GM12865 (cell line): ENCODE data around the gene PGD.
"Not testable (repeated sequence)": the region's sequence is repeated elsewhere in the genome, so short reads cannot be mapped to it uniquely, and the experiment has no call there.

ENCODE experiments used
- DNase-seq: peaks from one replicate; pipeline ENCODE4 v3.0.0; 2010; ENCODE audit warnings: low read depth
- H3K4me3 ChIP-seq: 2 replicates; pipeline ENCODE4 v1.5.1; 2011; ENCODE audit warnings: mild to moderate bottlenecking, low read depth, low read length, control low read depth
- TF ChIP-seq, protein P1 (sequence below): IDR thresholded peaks from 2 replicates; pipeline ENCODE4 v1.5.1; 2011; ENCODE audit warnings: low read length, control low read depth, low read depth, inconsistent platforms; ENCODE audit not compliant: insufficient read depth; ENCODE audit errors: missing control alignments

PGD gene

DNA sequence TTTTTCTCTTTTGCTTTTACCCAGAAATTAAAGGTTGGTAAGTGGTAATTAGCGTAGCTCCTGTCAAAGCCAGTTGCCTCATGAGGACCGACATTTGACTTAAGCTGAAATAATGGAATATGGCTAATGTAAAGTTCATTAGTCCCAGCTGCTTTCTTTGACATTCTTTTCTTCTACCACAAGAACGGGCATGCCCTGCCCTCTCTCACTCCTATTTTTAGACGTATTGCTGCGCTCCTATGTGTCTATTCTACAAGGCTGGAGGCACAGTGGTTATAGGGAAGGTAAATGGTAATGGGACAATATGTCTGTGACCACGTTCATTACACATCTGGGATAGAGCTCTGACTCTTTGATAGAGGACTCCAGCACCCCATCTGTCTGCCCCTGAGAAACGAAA is 57.8 kb downstream of the PGD start:
- no peak overlapping the region for H3K4me3 ChIP-seq
- DNase-seq: no peak
- TF ChIP-seq, protein P1, sequence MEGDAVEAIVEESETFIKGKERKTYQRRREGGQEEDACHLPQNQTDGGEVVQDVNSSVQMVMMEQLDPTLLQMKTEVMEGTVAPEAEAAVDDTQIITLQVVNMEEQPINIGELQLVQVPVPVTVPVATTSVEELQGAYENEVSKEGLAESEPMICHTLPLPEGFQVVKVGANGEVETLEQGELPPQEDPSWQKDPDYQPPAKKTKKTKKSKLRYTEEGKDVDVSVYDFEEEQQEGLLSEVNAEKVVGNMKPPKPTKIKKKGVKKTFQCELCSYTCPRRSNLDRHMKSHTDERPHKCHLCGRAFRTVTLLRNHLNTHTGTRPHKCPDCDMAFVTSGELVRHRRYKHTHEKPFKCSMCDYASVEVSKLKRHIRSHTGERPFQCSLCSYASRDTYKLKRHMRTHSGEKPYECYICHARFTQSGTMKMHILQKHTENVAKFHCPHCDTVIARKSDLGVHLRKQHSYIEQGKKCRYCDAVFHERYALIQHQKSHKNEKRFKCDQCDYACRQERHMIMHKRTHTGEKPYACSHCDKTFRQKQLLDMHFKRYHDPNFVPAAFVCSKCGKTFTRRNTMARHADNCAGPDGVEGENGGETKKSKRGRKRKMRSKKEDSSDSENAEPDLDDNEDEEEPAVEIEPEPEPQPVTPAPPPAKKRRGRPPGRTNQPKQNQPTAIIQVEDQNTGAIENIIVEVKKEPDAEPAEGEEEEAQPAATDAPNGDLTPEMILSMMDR: no peak

DNA sequence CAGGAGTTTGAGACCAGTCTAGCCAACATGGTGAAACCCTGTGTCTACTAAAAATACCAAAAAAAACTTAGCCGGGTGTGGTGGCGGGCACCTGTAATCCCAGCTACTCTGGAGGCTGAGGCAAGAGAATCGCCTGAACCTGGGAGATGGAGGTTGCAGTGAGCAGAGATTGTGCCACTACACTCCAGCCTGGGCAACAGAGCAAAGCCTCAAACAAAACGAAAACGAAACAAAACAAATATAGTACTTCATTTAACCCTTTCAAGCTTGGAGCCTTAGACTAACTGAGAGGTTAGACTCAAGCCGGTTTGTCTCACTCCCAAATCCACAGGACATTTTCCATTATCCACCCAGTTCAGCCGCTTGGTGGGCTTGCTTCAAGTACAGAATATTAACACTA is 58.6 kb downstream of the PGD start:
- not testable (repeated sequence) for H3K4me3 ChIP-seq, DNase-seq

DNA sequence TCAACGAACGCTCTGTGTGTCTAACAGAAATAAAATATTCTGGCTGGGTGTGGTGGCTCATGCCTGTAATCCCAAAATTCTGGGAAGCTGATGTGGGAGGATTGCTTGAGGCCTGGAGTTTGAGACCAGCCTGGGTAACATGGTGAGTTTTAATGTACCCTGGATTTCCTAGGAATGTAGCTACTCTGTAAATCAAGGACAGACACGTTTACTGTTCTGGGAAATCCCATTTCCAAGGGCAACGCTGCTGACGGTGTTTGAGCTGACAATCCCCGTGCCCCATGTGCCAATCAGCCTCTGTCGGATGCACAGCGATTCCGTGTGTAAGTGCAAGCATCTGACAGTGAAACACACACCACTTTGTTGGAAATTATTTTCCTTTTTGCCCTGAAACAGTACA is 59.0 kb downstream of the PGD start:
- no peak overlapping the region for H3K4me3 ChIP-seq
- no peak for DNase-seq
- TF ChIP-seq, protein P1: no peak

DNA sequence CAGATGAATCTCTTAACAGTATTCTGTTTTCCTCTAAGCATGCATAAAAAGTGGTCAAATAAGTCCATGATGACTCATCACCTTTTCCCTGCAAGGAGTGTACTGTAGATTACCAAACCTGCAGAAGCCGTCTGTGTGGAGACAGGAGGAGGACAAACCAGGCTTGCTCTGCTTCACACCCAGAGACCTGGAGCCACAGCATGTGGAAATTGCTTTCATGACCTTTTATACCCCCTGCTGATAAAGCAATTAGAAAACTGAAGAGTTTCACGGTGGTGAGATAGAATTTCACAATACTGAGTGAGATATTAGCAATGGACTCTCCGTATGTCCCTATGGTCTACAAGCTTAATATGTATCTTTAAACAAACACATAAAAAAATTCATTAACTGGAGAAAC is 60.3 kb downstream of the PGD start:
- TF ChIP-seq, protein P1: no peak
- no peak overlapping the region for H3K4me3 ChIP-seq
- DNase-seq: no peak

DNA sequence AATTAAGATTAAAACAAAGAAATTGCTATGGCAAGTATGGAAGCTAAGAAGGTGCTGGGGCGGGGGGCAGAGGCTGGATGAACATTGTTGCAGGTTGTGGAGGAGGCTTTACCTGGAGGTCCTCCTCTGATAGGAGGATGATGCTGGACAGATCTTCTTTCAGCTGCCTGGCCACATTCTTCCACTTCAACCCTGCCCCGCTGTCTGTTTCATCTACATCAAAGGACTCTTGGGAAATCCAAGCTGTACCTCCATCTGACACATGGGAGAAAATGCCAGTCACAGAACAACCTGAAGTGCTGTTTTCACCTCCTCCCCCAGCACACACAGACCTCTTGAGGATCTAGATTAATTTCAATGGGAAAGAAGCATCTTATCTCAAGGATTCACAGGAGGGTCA is 68.2 kb downstream of the PGD start:
- TF ChIP-seq, protein P1: no peak
- DNase-seq: no peak
- no peak overlapping the region for H3K4me3 ChIP-seq

DNA sequence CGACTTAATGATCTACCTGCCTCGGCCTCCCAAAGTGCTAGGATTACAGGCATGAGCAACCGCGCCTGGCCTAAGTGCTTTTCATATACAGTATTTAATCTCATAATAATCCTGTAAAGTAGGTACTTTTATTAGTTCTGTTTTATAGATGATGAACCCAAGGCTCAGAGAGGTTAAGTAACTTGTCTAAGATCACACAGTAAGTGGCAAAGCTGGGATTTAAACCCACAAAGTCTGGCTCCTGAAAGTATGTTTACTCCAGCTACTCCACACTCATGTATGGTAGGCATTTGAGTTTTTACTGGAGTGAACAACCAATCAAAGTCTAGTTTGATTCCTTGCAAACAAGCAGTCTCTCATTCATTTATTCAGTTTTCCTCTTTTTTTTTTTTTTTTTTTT is 71.2 kb downstream of the PGD start:
- H3K4me3 ChIP-seq: no peak overlapping the region
- TF ChIP-seq, protein P1: no peak
- no peak for DNase-seq
